HG02610 (cell line): ENCODE measurements around the gene DLX5.

ENCODE experiments used
- ATAC-seq: cut with Tn5 transposase; IDR thresholded peaks from one replicate; pipeline ENCODE4 v1.9.1; 2021; ENCODE audit warnings: mild to moderate bottlenecking, moderate library complexity; ENCODE audit not compliant: unreplicated experiment

The DLX5 gene

GRCh38 chr7:96992192-96993005, 32.2 kb downstream of the DLX5 start:
- ATAC-seq, result no peak

GRCh38 chr7:96991546-96992191, 33.0 kb downstream of the DLX5 start:
- no peak for ATAC-seq

GRCh38 chr7:96989859-96990317, 34.7 kb downstream of the DLX5 start:
- no peak for ATAC-seq

- no peak for ATAC-seq
Observed at GRCh38 chr7:96989241-96989858, 35.3 kb downstream of the DLX5 start.

GRCh38 chr7:96987719-96988118, 36.9 kb downstream of the DLX5 start:
- ATAC-seq, result no peak

- no peak for ATAC-seq
Observed at GRCh38 chr7:96986901-96987300, 37.7 kb downstream of the DLX5 start.

- no peak for ATAC-seq
Observed at GRCh38 chr7:96985992-96986391, 38.6 kb downstream of the DLX5 start.

- no peak for ATAC-seq
Observed at GRCh38 chr7:96982586-96982985, 42.0 kb downstream of the DLX5 start.

- ATAC-seq, result no peak
Observed at GRCh38 chr7:96979551-96980276, 44.9 kb downstream of the DLX5 start.

- no peak for ATAC-seq
Observed at GRCh38 chr7:96977445-96977844, 47.2 kb downstream of the DLX5 start.

- no peak for ATAC-seq
Observed at GRCh38 chr7:96976106-96976505, 48.5 kb downstream of the DLX5 start.

- no peak for ATAC-seq
Observed at GRCh38 chr7:96973986-96974385, 50.6 kb downstream of the DLX5 start.

- ATAC-seq, result no peak
Observed at GRCh38 chr7:96970739-96971138, 53.9 kb downstream of the DLX5 start.
